Gastrocnemius medialis (tissue), 4 donors: ENCODE data around the gene CCDC87.

Experiments
- CTCF ChIP-seq, 5 experiments: fragments of 450-650 bp in 3 of 5; fragments of 200-600 bp in 2 of 5; sonication (generic) in 2 of 5; IDR thresholded peaks in 4 of 5; conservative IDR thresholded peaks in 1 of 5; 1 replicate in 4 of 5; 2 replicates in 1 of 5; pipeline ENCODE4 v1.5.1; 2016 to 2019; ENCODE audit warnings: antibody characterized with exemption in 5 of 5, mild to moderate bottlenecking in 3 of 5, moderate library complexity in 3 of 5
- POLR2A ChIP-seq, 2 donors: fragments of 450-650 bp; IDR thresholded peaks; one replicate each; pipeline ENCODE4 v1.6.1; 2017; ENCODE audit warnings: antibody characterized with exemption in 2 of 2, mild to moderate bottlenecking in 2 of 2, moderate library complexity in 2 of 2

DNA sequence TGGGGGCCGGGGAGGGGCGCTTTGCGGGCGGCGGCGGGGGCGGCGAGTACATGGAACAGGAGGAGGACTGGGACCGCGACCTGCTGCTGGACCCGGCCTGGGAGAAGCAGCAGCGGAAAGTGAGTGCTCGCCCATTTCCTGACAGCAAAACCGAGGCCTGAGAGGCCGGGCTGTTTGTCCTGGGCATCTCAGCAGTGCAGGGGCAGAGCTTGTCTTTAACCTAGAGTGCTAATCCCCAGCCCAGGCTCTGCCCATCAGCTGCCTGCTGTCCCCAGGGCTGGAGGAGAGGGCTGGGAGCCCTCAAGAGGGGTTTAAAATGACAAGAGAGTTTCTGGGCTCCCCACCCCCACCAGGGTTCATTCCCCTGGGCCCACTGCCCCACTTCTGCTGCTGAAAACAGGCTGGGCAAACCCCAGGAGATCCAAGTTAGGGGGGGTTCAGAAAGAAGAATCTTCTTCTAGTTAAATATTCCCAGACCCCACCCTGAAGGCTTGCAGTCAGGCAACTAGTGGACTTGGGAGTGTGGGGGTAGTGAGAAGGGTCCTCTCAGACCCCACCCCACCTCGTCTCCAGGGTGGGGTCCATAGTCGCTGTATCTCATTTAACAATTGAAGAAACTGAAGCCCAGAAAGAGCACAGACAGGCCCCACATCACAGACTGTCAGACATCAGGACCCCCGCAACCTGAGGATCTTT lies 45.7 kb downstream of the CCDC87 start:
- no peak for TF ChIP-seq POLR2A (IDR thresholded peaks at IDR 0.05)
- no peak for TF ChIP-seq CTCF (IDR thresholded peaks at IDR 0.05 in 4 of 5, conservative IDR thresholded peaks at IDR 0.05 in 1 of 5)
